ENCODE data around the gene NFKB1.

The NFKB1 gene

GRCh38 chr4:102494603-102495002 lies 6.6 kb upstream of the NFKB1 start:
- no peak overlapping the region for H3K4me3 ChIP-seq (ENCODE audit: low read depth, low read length)
- DNase-seq (ENCODE audit: low read depth): no peak

- no peak for DNase-seq (ENCODE audit: low read depth)
- H3K4me3 ChIP-seq (ENCODE audit: low read depth, low read length): no peak overlapping the region
Observed at GRCh38 chr4:102497986-102498385, 3.2 kb upstream of the NFKB1 start.

GRCh38 chr4:102500352-102500695 lies 835 bp upstream of the NFKB1 start:
- peak overlapping the region; percentile 88 for H3K4me3 ChIP-seq (ENCODE audit: low read depth, low read length)
- no peak for DNase-seq (ENCODE audit: low read depth)

- DNase-seq (ENCODE audit: low read depth): no peak
- peak overlapping the region; percentile 88 for H3K4me3 ChIP-seq (ENCODE audit: low read depth, low read length)
Observed at GRCh38 chr4:102501447-102501696, 213 bp downstream of the NFKB1 start.

GRCh38 chr4:102502543-102502818 lies 1.3 kb downstream of the NFKB1 start:
- H3K4me3 ChIP-seq (ENCODE audit: low read depth, low read length): peak overlapping the region; percentile 88
- no peak for DNase-seq (ENCODE audit: low read depth)

GRCh38 chr4:102503301-102503746 lies 2.2 kb downstream of the NFKB1 start:
- no peak overlapping the region for H3K4me3 ChIP-seq (ENCODE audit: low read depth, low read length)
- DNase-seq (ENCODE audit: low read depth): no peak

GRCh38 chr4:102503831-102504786 lies 3.0 kb downstream of the NFKB1 start:
- DNase-seq (ENCODE audit: low read depth): no peak
- H3K4me3 ChIP-seq (ENCODE audit: low read depth, low read length): no peak overlapping the region

- no peak overlapping the region for H3K4me3 ChIP-seq (ENCODE audit: low read depth, low read length)
Observed at GRCh38 chr4:102504941-102505340, 3.8 kb downstream of the NFKB1 start.

GRCh38 chr4:102505708-102506107 lies 4.5 kb downstream of the NFKB1 start:
- H3K4me3 ChIP-seq (ENCODE audit: low read depth, low read length): no peak overlapping the region
- DNase-seq (ENCODE audit: low read depth): no peak

More at GRCh38 chr4:102504941-102505340, 3.8 kb downstream of the NFKB1 start:
- DNase-seq (ENCODE audit: low read depth): no peak

GRCh38 chr4:102506523-102506922 lies 5.4 kb downstream of the NFKB1 start:
- H3K4me3 ChIP-seq (ENCODE audit: low read depth, low read length): no peak overlapping the region
- no peak for DNase-seq (ENCODE audit: low read depth)

- no peak for DNase-seq (ENCODE audit: low read depth)
- no peak overlapping the region for H3K4me3 ChIP-seq (ENCODE audit: low read depth, low read length)
Observed at GRCh38 chr4:102511830-102512605, 10.9 kb downstream of the NFKB1 start.

GRCh38 chr4:102514298-102514964 lies 13.3 kb downstream of the NFKB1 start:
- H3K4me3 ChIP-seq (ENCODE audit: low read depth, low read length): no peak overlapping the region
- no peak for DNase-seq (ENCODE audit: low read depth)

GRCh38 chr4:102517753-102518152 lies 16.6 kb downstream of the NFKB1 start:
- no peak overlapping the region for H3K4me3 ChIP-seq (ENCODE audit: low read depth, low read length)
- DNase-seq (ENCODE audit: low read depth): no peak

- no peak overlapping the region for H3K4me3 ChIP-seq (ENCODE audit: low read depth, low read length)
- DNase-seq (ENCODE audit: low read depth): no peak
Observed at GRCh38 chr4:102518703-102519131, 17.6 kb downstream of the NFKB1 start.

- no peak for DNase-seq (ENCODE audit: low read depth)
- H3K4me3 ChIP-seq (ENCODE audit: low read depth, low read length): no peak overlapping the region
Observed at GRCh38 chr4:102519925-102520324, 18.8 kb downstream of the NFKB1 start.

- H3K4me3 ChIP-seq (ENCODE audit: low read depth, low read length): no peak overlapping the region
- DNase-seq (ENCODE audit: low read depth): no peak
Observed at GRCh38 chr4:102521570-102521969, 20.4 kb downstream of the NFKB1 start.

- no peak overlapping the region for H3K4me3 ChIP-seq (ENCODE audit: low read depth, low read length)
- no peak for DNase-seq (ENCODE audit: low read depth)
Observed at GRCh38 chr4:102522031-102522440, 20.9 kb downstream of the NFKB1 start.

- no peak for DNase-seq (ENCODE audit: low read depth)
- H3K4me3 ChIP-seq (ENCODE audit: low read depth, low read length): no peak overlapping the region
Observed at GRCh38 chr4:102524691-102525090, 23.5 kb downstream of the NFKB1 start.

GRCh38 chr4:102525097-102525496 lies 23.9 kb downstream of the NFKB1 start:
- DNase-seq (ENCODE audit: low read depth): peak; percentile 7
- H3K4me3 ChIP-seq (ENCODE audit: low read depth, low read length): no peak overlapping the region

- no peak overlapping the region for H3K4me3 ChIP-seq (ENCODE audit: low read depth, low read length)
- no peak for DNase-seq (ENCODE audit: low read depth)
Observed at GRCh38 chr4:102525504-102525903, 24.3 kb downstream of the NFKB1 start.
